HG02763 (cell line): ENCODE results near the gene CWF19L2.
"Not testable (repeated sequence)": the region's sequence is repeated elsewhere in the genome, so short reads cannot be mapped to it uniquely, and the experiment has no call there.

Experiments
- ATAC-seq: cut with Tn5 transposase; IDR thresholded peaks from one replicate; pipeline ENCODE4 v1.9.1; 2021; ENCODE audit warnings: mild to moderate bottlenecking, moderate library complexity; ENCODE audit not compliant: unreplicated experiment

Gene CWF19L2

GRCh38 chr11:107457558-107458271, at the start of gene CWF19L2:
Gene CWF19L2 (minus strand): TSS chr11:107457825. CDS start chr11:107457816, 9 bp downstream.
- ATAC-seq = peak; percentile 97

- no peak for ATAC-seq
Measured at GRCh38 chr11:107505647-107506225, 48.1 kb upstream of the CWF19L2 start.

- no peak for ATAC-seq
Measured at GRCh38 chr11:107504981-107505380, 47.4 kb upstream of the CWF19L2 start.

- ATAC-seq = no peak
Measured at GRCh38 chr11:107501713-107502112, 44.1 kb upstream of the CWF19L2 start.

- not testable (repeated sequence) for ATAC-seq
Measured at GRCh38 chr11:107497371-107497770, 39.7 kb upstream of the CWF19L2 start.

GRCh38 chr11:107496011-107496410, 38.4 kb upstream of the CWF19L2 start:
- no peak for ATAC-seq

GRCh38 chr11:107494055-107494454, 36.4 kb upstream of the CWF19L2 start:
- no peak for ATAC-seq

GRCh38 chr11:107493117-107493516, 35.5 kb upstream of the CWF19L2 start:
- ATAC-seq = no peak

GRCh38 chr11:107490836-107491235, 33.2 kb upstream of the CWF19L2 start:
- ATAC-seq = no peak

GRCh38 chr11:107482234-107482633, 24.6 kb upstream of the CWF19L2 start:
- no peak for ATAC-seq

- ATAC-seq = no peak
Measured at GRCh38 chr11:107478922-107479321, 21.3 kb upstream of the CWF19L2 start.

GRCh38 chr11:107477820-107478219, 20.2 kb upstream of the CWF19L2 start:
- no peak for ATAC-seq

GRCh38 chr11:107473792-107474191, 16.2 kb upstream of the CWF19L2 start:
- no peak for ATAC-seq

- ATAC-seq = no peak
Measured at GRCh38 chr11:107472966-107473365, 15.3 kb upstream of the CWF19L2 start.

- ATAC-seq = no peak
Measured at GRCh38 chr11:107468596-107468995, 11.0 kb upstream of the CWF19L2 start.

GRCh38 chr11:107467696-107468095, 10.1 kb upstream of the CWF19L2 start:
- ATAC-seq = no peak

GRCh38 chr11:107466275-107466866, 8.7 kb upstream of the CWF19L2 start:
- not testable (repeated sequence) for ATAC-seq

- peak; percentile 34 for ATAC-seq
Measured at GRCh38 chr11:107457205-107457557, 444 bp downstream of the CWF19L2 start.

- ATAC-seq = no peak
Measured at GRCh38 chr11:107453594-107454286, 3.9 kb downstream of the CWF19L2 start.

- ATAC-seq = no peak
Measured at GRCh38 chr11:107446822-107447431, 10.7 kb downstream of the CWF19L2 start.

- ATAC-seq = no peak
Measured at GRCh38 chr11:107442715-107443215, 14.9 kb downstream of the CWF19L2 start.
